ENCODE results near the gene ANO9. TPM values are rescaled to one million over a fixed set of nuclear protein-coding genes. Genes with fewer than 3 reads are reported as not detected.

The ANO9 gene
- total RNA-seq, 2 donors from 2014 or later, result 141 to 180 TPM

DNA sequence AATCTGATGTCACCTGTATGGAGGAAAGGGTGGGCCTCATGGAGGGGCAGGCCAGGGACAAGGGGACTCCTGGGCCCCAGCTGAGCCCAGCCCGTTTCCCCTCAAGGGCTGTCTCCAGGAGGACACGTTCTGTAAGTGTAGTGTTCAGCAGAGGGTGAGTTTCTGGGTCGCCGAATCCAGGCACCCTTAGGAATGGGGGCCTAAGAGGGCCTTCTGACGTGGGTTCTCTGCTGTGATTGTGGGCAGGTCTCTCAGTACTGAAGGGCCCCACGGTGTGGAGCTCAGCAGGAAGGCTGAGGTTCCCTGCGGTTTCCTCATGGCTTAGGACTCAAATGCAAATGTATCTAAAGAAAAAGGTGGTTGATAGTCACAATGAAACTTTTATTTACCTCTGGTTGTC lies 14.7 kb upstream of the ANO9 start:
- intact Hi-C loops (cut with DNase I, micrococcal nuclease), result no loop called here
- DNase-seq (no peak), ATAC-seq (no peak)

DNA sequence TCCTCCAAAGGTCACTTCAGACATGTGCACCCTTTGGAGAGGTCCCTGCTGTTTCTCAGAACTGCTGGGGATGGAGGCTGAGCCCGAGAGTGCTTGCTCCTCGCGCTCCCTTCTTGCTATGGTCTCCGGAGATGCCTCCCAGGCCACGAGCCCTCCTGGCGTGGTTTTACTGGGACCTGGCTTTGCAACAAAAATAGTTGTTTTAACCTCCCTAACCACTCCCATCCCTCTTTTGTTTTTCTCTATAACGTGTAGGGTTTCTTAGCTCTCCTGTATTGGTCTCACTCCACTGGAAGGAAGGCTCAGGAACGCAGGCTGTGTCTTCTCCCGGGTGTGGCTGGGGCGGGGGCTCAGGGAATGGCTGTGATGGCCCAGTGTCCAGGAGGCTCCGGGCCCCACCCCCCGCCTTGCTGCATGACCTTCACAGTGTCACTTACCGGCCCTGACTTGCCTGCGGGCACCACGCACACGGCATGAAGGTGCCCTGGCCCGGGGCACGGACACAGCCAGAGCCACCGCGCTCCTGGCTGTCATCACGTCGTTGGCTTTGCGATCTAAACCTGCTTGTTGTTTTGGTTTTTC lies 13.8 kb upstream of the ANO9 start:
- DNase-seq (no peak), ATAC-seq (no peak)
- intact Hi-C loops (cut with DNase I, micrococcal nuclease), result no loop called here

DNA sequence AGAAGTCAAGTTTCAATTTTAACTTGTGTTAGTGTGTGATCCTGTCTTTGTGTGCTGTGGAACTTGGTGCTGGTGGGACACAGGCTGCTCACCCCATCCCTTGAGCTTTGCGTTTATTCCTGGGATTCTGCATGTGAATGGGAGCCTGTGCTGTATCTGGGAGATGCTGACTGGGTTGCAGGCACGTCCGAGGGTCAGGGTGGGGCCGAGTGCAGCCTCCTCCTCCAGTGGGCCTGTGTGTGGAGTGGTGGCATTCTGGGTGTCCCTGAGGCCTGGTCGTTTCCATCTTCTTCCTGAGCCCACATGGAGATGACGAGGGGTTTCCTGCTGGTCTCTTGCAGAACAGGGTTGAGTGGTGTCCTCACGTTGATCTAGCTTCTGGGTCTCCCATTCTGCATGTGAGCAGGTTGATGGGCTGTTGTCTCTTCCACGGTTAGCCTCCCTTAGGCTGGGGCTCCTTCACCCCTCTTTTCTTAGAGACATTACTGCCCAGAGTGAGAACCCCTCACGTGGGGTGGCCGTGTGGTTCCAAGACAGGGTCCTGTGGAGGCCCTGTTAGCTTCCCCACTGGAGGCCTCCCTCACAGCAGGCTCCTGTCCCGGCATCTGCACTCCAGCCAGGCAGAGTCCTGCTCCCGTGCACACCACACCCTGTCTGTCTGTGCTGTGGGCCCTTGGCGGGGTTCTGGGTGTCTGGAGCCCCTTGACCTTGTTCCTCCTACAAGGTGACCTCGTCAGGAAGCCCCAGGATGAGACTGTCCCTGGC lies 13.2 kb upstream of the ANO9 start:
- DNase-seq, result no peak
- intact Hi-C loops (cut with DNase I, micrococcal nuclease), result no loop called here
- no peak for ATAC-seq

DNA sequence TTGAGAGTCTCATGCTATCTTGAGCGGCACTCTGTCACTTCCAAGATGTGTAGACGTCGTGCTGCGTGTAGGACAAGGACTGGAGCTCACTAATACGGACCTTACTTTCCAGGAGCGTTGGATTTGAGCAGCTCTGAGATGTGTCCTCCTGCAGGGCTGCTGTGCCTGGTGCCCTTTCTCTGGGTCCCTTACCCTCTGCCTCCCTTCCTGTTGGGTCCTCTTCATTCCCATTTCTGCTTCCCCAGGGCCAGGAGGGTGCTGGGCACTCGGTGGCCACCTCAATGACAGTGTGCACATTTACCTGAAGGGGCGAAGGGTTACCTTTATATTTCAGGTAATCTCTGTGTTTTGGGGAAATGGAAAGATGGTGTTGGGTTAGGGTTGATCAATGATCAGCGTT lies 12.2 kb upstream of the ANO9 start:
- ATAC-seq, result no peak
- intact Hi-C loops (cut with DNase I, micrococcal nuclease), result no loop called here
- no peak for DNase-seq

DNA sequence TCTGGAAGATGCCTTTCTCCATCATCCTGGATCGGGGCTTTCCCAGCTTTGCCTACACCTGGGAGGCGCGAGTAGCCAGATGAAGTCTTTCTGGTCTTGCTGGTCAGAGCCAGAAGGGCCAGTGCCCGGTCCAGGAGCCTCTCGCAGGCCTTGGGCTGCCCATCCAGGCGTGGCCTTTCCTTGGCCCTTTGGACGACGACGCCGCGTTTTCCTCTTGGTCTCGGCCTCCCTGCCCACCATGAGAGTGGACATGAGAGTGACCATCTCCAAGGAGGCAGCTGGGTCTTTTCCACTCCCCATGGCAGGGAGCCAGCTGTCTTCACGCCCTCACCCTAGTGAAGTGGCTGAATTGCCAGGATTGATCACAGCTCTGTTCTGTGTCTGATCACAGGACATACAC lies 11.8 kb upstream of the ANO9 start:
- intact Hi-C loops (cut with DNase I, micrococcal nuclease), result no loop called here
- DNase-seq, result no peak
- ATAC-seq, result no peak

DNA sequence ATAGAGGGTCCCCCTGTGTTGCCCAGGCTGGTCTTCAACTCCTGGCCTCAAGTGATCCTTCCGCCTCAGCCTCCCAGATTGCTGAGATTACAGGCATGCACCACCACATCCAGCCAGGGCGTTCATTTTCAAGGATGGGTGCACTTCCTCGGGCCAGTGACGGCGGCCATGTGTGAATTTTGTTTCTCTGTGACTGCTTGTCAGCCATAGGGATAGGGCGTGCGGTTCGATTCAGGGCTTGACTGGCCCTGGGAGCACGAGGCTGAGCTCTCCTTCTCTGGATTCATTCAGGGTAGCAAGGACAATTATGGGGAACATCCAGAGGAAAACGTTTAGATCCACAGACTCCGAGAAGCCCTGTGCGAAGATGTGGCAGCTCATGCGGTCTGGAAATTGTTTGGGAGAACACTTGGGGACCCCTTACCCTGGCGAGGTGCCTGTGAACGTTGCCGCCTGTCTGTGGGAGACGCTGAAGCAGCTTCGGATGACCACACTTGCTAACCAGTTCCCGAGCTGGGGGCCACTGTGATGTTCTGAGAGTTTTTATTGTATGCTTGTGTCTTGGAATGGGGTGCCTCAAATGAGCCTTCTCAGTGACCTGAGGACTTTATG lies 11.2 kb upstream of the ANO9 start:
- DNase-seq (no peak), ATAC-seq (no peak)
- intact Hi-C loops (cut with DNase I, micrococcal nuclease), result no loop called here

DNA sequence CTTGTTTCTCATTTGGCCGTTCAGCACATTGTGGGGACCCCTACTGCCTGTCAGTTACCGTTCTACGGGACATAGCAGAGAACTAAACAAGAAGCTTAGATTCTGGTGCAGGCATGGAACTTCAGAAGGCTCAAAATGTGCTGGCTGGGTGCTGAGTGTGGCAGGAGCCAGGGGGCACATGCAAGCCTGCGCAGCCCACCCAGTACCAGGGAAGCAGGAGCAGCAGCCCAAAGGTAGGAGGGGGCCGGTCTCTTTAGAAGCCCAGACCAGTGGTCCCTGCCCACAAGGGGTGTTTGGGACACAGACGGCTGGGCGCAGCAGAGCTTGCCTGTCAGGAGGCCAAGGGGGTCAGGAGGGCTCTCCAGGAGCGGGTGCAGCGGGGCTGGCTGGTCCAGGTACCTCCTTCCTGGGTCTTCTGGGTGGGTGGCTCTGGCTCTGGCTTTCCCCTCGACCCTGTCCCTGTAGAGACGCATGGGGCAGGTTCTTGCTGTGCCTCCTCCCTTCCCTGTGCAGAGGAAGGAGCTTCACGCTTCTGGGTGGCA lies 10.5 kb upstream of the ANO9 start:
- intact Hi-C loops (cut with DNase I, micrococcal nuclease), result no loop called here
- no peak for DNase-seq

DNA sequence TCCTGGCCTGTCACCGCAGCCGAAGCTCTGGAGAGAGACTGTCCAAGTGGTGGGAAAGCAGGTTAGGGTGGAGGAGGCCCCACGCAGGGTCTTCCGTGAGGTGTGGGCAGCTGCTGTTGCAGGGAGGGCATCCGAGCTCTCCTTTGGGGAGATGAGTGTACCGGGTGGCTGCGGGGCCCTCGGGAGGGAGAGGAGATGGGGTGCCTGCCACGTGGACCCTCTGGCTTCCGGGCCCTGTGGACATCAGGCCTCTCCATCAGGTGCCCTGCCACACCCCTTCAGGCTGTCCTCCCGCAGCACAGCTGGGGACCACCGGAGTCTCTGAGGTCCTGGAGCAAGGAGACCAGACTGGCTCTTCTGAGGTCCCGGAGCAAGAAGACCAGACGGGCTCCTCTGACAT lies 9.9 kb upstream of the ANO9 start:
- no peak for ATAC-seq
- no peak for DNase-seq
- intact Hi-C loops (cut with DNase I, micrococcal nuclease), result no loop called here

More for the DNA sequence above, 10.5 kb upstream of the ANO9 start:
- no peak for ATAC-seq

DNA sequence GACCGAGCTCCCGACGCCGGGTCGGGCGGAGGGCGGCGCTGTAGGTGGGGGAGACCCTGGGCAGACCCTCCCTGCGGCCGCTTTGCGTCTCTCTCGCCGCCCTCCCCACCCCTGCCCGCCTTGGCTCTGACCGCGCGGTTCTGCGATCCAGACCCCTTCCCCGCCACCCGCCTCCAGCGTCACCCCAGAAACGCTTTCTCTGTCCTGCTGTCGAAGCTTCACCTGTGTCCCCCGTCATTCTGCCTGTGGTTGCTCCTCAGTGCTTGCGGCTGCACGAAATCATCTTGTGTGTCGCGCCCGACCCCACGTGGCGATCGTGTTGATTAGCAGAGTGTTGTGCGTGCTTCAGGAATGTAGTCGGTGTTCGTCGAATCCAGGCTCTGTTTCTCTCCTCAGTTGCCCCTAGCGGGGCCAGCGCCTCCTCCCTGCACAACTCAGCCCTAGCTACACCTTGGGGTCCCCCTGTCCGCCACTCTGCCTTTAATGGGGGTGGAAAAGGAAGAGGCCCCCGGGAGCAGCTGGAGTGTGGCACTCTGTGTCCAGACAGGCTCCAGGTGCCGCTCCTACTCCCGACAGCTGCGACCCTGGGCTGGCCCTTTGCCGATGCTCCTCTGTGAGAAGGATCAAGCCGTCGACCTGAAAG lies 9.1 kb upstream of the ANO9 start:
- DNase-seq (peak; percentile 79 to 85), ATAC-seq (peak; percentile 49)
- intact Hi-C loops (cut with DNase I, micrococcal nuclease), result no loop called here

DNA sequence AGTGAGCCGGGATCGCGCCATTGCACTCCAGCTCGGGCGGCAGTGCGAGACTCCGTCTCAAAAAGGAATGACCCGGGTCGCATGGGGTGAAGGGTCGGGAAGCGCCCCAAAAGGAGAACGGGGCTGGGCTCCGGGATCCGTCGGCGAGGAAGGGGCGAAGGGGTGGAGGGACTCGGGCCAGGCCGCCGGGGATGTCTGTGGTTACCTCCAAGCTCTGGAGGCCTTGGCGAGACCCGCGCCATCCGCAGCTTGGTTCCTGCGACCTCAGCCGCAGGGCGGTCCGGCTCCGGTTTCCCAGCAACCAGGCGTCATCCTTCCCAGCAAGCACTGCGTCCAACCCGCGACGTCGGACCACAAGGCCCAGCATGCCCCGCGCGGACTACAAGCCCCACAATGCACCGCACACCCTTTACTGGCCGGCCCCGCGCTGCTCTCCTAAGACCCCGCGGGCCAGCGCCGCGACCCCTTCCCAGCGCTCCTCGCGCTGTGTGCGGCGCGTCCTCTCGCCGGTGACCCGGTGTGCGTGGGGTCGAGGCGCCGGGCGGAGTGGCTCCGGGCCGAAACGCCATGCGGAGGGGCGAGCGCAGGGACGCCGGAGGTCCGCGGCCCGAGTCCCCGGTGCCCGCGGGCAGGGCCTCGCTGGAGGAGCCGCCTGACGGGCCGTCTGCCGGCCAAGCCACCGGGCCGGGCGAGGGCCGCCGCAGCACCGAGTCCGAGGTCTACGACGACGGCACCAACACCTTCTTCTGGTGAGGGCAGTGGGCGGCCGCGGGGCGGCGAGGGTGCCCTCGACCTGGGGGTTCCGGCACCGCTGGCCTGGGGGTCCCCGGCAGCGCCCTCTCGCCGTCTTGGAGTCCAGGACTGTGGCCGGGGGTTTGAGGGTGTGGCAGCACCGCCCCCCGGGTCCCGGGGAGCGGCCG lies 8.3 kb upstream of the ANO9 start, which contains the start of gene PTDSS2:
Gene PTDSS2 (plus strand): TSS at position 391 of the 920 bp plus-strand sequence. CDS start 177 bp downstream, at position 568.
- peak; percentile 67 for ATAC-seq
- DNase-seq, result peak; percentile 97
- intact Hi-C loops (cut with DNase I, micrococcal nuclease), result no loop called here

DNA sequence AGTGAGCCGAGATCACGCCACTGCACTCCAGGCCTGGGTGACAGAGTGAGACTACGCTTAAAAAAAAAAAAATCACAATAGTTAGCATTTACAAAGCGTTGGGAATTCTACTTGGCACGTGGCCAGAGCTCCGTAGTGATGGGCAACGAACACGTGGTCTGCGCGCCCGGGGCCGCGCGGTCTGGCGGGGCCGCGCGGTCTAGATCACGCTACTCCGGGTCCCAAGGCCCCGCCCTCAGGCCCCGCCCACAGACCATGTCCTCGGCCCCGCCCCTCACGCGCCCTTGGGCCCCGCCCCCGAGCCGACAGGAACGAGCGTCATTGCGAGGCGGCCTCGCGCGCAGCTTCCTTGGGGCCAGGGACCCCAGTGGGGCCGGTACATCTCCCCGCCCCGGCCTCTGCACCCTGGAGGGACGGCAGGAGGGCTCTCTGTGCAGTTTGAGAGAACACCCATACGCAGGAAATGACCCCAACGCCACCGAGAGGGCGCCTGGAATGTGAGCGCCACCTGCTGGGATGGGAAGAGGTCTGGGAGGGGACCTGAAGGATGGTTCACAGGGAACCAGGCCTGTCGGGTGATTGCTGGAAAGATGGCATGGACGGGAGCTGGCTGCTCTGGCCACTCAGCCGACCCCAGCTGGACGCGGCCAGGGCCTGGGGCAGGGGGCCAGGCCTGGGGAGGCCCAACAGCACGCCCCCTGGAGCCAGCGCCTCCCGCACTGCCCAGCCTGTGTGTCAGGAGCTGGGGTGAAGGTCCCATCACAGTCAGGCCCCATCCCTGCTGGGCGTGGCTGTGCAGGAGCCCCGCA lies 6.3 kb upstream of the ANO9 start:
- ATAC-seq, result peak; percentile 63
- intact Hi-C loops (cut with DNase I, micrococcal nuclease), result no loop called here
- DNase-seq, result peak; percentile 94 to 99

DNA sequence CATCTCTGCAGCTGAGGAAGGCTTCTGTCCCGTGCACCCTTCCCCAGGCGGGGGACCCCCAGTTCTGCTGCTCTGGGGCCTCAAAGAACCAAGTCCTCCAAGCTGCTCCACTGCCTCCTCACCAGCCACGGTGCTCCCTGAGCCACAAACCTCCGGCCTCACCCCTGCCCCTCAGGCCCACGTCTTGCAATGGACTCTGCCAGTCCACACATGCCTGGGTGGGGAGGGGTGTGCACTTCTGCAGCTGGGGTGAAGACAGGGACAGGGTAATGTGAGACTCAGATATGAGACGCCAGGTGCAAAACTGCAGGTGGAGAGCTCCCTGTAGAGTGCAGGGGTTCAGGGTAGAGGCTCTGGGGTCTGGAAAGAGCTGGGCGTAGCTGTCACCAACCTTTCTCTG lies 5.1 kb upstream of the ANO9 start:
- ATAC-seq (peak; percentile 5), DNase-seq (peak; percentile 57 to 66)
- intact Hi-C loops (cut with DNase I, micrococcal nuclease), result no loop called here

DNA sequence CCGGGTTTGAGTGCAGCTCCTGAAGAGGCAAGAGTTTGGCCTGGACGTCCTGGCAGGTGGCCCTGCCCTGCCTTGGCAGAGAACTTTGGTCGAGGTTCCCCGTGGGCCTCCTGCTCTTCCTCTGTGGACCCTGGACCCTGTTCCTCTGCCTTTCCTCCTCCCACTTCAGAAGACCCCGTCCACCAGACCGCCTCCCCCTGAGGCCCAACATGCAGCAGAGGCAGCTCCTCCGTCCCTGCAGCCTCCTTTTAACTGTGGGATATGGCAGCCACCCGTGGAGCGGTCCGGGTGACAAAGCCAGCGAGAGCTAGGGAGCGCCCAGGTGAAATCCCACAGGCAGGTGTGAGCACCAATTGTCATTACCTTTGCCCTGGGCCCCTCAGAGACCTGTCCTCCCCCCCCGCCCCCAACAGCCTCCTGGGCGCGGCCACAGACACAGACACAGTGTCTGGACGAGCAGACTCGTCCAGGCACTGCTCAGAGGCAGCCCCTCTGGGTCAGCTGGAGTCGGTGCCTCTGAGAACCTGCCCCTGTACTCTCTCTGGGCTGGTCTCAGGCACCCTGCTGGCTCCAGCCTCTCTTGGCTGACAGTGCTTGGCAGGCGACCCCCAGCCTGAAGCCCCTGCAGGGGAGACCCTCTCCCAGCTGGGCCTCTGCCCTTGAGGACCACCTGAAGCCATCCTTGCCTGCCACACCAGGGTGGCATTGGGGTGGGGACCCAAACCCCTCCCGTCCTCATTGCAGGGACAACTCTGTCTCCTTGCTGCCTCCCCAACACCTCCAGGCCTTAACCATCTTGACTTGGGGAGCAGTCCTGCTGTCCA lies 4.2 kb upstream of the ANO9 start:
- ATAC-seq, result peak; percentile 49
- intact Hi-C loops (cut with DNase I, micrococcal nuclease), result no loop called here
- DNase-seq, result peak; percentile 73 to 84

DNA sequence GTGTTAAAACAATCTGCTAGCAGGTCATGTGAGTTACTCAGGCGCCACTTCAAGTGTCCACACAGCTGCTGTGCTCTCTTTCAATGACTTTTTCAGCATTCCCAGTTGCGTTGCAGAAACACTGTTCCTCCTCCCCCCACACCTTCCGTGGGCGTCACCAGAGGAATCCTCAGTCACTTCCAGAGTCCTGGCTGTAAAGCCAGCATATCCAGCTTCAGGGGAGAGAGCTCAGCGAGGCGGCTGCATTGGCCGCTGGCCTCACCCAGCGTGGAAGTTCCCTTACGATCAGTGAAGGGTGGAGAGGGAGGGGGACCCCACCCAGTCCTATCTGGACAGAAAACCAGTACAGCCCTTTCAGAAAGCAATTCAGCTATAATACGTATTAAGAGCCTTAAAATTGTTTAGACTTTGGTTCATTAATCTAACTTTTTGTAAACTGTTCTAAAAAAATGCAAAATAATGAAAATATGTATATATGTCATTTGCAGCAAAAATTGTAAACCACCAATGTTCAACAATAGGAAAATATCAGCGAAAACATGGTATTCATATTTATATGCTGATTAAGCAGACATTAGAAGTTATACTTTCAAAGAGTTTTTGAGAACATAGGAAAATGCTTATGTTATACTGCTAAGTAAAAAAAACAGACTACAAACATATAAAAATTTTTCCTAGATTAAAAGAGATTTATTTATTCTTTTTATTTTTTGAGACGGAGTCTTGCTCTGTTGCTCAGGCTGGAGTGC lies 2.8 kb upstream of the ANO9 start:
- ATAC-seq (peak; percentile 48), DNase-seq (peak; percentile 79 to 84)
- intact Hi-C loops (cut with DNase I, micrococcal nuclease), result no loop called here

DNA sequence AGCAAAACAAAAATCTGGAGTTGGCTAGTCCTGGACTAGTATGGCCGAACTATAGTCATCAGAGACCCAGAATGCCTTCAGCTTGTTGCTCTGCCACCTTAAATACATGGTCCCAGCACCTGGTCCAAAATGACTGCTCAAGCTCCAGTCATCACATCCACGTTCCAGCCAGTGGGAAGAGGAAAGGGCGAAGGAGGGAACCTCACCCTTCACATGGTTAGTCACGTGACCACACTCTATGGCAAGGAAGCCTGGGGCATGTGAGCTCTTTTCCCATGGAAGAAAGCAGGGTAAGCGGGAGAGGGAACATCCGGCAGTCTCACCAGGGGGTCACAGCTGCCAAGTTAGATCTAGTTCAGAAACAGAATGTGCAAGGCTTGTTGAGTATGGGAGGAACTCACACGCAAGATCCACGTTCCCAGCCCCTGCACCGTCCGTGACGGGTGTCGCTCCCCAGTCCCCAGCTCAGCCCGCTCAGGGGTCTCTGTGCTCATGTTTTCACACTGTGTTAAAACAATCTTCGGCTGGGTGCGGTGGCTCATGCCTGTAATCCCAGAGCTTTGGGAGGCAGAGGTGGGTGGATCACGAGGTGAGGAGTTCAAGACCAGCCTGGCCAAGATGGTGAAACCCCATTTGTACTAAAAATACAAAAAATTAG lies 1.9 kb upstream of the ANO9 start:
- intact Hi-C loops (cut with DNase I, micrococcal nuclease), result no loop called here
- DNase-seq (peak in 1 of 2 donors; percentile 54), ATAC-seq (peak; percentile 21)

DNA sequence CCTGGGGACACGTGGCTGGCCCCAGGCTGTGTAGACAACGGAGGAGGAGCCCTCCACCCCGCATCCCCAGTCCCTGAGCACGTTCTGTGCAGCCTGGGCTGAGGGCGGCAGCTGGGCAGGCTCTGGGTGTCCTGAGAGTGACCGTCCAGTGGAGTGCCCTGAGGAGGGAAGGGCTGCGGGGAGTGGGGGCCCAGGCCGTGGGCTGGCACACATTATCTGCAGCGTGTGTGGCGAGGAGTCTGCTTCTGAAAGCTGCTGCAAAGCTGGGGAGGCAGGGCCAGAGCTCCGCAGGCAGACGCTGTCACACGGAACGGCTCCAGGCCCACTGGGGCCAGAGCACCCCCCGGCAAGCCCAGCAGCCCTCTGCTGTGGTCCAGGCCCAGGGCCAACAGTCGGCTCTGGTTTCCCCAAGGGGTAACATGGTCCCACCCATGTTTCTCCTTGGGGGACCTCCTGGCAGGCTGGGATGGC lies 835 bp upstream of the ANO9 start:
- intact Hi-C loops (cut with DNase I, micrococcal nuclease), result no loop called here
- DNase-seq (no peak), ATAC-seq (no peak)
